ENCODE results near the gene PSEN2.

DNA sequence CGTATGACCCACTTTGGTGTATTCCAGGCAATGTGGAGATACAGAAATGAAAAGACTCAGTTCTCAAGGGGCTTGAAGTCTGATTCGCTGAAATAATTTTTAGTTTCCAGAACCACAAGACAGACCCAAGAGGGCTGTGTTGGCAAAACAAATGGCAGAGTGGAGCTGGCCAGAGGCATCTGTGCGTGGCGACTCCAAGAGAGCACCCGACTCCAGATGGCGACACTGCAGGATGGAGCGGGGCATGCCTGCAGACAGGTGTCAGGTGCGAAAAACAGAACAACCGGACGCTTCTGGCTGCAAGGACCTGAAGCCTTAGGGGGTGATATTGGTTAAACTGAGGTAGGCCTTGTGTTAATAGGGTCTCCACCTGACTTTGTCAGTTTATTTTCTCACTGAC is 38.0 kb downstream of the PSEN2 start:
- no peak for TF ChIP-seq POLR2A (IDR thresholded peaks at IDR 0.05)
- TF ChIP-seq, protein P1, sequence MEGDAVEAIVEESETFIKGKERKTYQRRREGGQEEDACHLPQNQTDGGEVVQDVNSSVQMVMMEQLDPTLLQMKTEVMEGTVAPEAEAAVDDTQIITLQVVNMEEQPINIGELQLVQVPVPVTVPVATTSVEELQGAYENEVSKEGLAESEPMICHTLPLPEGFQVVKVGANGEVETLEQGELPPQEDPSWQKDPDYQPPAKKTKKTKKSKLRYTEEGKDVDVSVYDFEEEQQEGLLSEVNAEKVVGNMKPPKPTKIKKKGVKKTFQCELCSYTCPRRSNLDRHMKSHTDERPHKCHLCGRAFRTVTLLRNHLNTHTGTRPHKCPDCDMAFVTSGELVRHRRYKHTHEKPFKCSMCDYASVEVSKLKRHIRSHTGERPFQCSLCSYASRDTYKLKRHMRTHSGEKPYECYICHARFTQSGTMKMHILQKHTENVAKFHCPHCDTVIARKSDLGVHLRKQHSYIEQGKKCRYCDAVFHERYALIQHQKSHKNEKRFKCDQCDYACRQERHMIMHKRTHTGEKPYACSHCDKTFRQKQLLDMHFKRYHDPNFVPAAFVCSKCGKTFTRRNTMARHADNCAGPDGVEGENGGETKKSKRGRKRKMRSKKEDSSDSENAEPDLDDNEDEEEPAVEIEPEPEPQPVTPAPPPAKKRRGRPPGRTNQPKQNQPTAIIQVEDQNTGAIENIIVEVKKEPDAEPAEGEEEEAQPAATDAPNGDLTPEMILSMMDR (IDR thresholded peaks at IDR 0.05): no peak

All from suprapubic skin (tissue), 3 donors.